Activated T-helper 1 cell treated with anti-CD3 and anti-CD28 coated beads, Interleukin-12 subunit alpha, Interleukin-12 subunit beta, Interleukin-2, Interleukin-4 antibody, amounts not matched to agents 30 ng/mL and 10 ng/mL and 1 ng/mL, durations not matched to agents 14 hours and 24 hours and 36 hours (primary cell): ENCODE results near the gene PDGFD. TPM values are rescaled to one million over a fixed set of nuclear protein-coding genes. Genes with fewer than 3 reads are reported as not detected.
A peak's percentile ranks its signal among the peaks of the same experiment; 100 is the strongest.

Experiments
- DNase-seq: peaks from one replicate; pipeline ENCODE4 v3.0.0; 2021; ENCODE audit warnings: low spot score
- H3K27ac Mint-ChIP-seq: one replicate; pipeline ENCODE4 v1.8.0; 2021; ENCODE audit warnings: mild to moderate bottlenecking, mixed read lengths
- H3K27me3 Mint-ChIP-seq: one replicate; pipeline ENCODE4 v1.8.0; 2022; ENCODE audit warnings: mild to moderate bottlenecking, moderate library complexity, mixed read lengths; ENCODE audit not compliant: insufficient read depth
- H3K36me3 Mint-ChIP-seq: one replicate; pipeline ENCODE4 v1.8.0; 2021; ENCODE audit warnings: low read depth, mixed read lengths
- H3K4me1 Mint-ChIP-seq: one replicate; pipeline ENCODE4 v1.8.0; 2021; ENCODE audit warnings: low read depth, mixed read lengths
- H3K4me3 Mint-ChIP-seq: one replicate; pipeline ENCODE4 v1.8.0; 2021; ENCODE audit warnings: mild to moderate bottlenecking, moderate library complexity, mixed read lengths
- H3K9me3 Mint-ChIP-seq: one replicate; pipeline ENCODE4 v1.8.0; 2021; ENCODE audit warnings: mixed read lengths
- intact Hi-C: fragments of 100-400 bp; cut with micrococcal nuclease; formaldehyde crosslinking; loops from one replicate; pipeline ENCODE4 v1.15.1; 2024
- total RNA-seq: library from RNA; stranded (reverse); gene quantifications from 2 replicates; pipeline ENCODE4 v1.2.3, GENCODE V29; 2022

The PDGFD gene
- total RNA-seq, 1 donor from 2014 or later = not detected

- H3K36me3 Mint-ChIP-seq = no peaks in the 10 kb centered on the region
- no peak overlapping the region for H3K27ac Mint-ChIP-seq
- intact Hi-C loops = no loop called here
- DNase-seq = no peak
- H3K4me3 Mint-ChIP-seq = no peak overlapping the region
- peaks cover 9% of the 10 kb centered on the region for H3K4me1 Mint-ChIP-seq
- H3K27me3 Mint-ChIP-seq = no peaks in the 10 kb centered on the region
- no peaks in the 10 kb centered on the region for H3K9me3 Mint-ChIP-seq
Measured at GRCh38 chr11:103963648-103964047, 200.3 kb downstream of the PDGFD start.

- Mint-ChIP-seq H3K27ac (no peak overlapping the region), H3K4me3 (no peak overlapping the region), H3K9me3 (peaks cover 3% of the 10 kb centered on the region), H3K27me3 (no peaks in the 10 kb centered on the region), H3K4me1 (peaks cover 9% of the 10 kb centered on the region), H3K36me3 (no peaks in the 10 kb centered on the region)
- intact Hi-C loops = no loop called here
- DNase-seq = no peak
Measured at GRCh38 chr11:103961010-103961409, 202.9 kb downstream of the PDGFD start.

- no peaks in the 10 kb centered on the region for H3K36me3 Mint-ChIP-seq
- peaks cover 9% of the 10 kb centered on the region for H3K4me1 Mint-ChIP-seq
- no peak for DNase-seq
- H3K9me3 Mint-ChIP-seq = peaks cover 3% of the 10 kb centered on the region
- H3K27me3 Mint-ChIP-seq = no peaks in the 10 kb centered on the region
- H3K4me3 Mint-ChIP-seq = no peak overlapping the region
- H3K27ac Mint-ChIP-seq = no peak overlapping the region
- intact Hi-C loops = no loop called here
Measured at GRCh38 chr11:103960108-103960507, 203.8 kb downstream of the PDGFD start.

- DNase-seq = no peak
- intact Hi-C loops = no loop called here
- Mint-ChIP-seq H3K36me3 (no peaks in the 10 kb centered on the region), H3K27ac (peak overlapping the region; percentile 14), H3K4me3 (no peak overlapping the region), H3K4me1 (peaks cover 9% of the 10 kb centered on the region), H3K27me3 (no peaks in the 10 kb centered on the region), H3K9me3 (peaks cover 3% of the 10 kb centered on the region)
Measured at GRCh38 chr11:103959279-103959942, 204.5 kb downstream of the PDGFD start.

DNA sequence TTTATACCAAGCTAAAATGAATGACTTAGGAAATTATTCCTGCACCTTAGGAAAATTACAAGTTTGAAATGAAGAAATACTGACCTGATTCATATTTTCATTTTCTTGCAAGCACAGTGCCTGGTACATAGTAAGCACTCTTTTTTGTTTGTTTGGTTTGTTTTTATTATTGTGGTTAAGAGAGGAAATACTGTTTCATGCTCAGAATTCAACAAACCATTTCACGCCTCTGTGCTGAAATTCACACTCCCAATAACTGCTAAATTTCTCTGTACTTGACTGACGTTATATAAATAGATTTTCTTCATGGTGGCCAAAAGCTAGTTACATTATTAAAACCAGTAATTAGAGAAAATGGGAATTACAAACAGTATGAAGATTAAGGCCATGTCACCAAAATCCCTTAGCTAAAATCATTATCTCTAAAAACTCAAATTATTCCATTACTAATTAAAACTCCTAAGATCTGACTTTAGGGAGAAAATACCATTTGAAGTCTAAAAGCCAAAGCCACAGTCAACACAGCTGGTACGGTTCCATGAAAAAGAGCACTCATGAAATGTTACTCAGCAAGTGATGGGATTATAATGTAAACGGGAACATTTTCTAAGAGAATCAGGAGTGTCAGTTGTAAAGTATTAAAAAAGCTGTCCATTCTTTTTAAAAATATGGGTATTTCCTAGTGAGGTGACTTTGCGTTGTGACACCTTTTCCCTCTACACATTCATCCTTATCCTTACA lies 205.3 kb downstream of the PDGFD start:
- no peaks in the 10 kb centered on the region for H3K36me3 Mint-ChIP-seq
- intact Hi-C loops = no loop called here

DNA sequence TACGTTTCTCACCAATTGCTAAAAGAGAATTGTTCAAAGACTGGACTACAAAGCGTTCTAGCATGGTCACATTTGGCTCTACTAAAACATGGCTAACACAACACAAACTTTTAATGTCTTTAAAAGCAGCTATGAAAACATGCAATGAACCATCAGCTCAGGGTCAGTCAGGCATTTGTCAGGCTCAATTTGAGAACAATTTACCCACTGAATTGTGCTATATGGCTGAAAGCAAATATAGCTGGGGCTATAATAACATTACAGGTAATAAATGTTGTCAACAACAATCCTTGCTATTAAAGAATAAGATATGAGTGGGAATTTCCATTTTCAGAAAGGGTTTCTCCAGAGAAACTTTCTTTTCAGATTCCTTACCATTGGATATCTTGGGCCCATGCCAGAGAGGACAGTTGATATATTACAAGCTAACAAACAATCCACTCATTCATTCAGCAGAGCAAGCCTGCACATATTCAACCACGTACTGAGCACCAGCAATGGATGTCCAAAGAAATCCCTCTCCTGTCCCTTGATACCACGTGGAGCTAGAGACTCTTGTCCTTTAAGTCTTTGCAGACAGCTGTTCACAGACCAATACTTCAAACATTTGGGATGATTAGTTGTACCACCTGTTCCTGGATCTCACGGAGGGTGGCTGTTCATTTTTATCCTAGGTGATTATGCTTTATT lies 210.0 kb downstream of the PDGFD start:
- Mint-ChIP-seq H3K36me3 (no peaks in the 10 kb centered on the region), H3K4me1 (peaks cover 2% of the 10 kb centered on the region), H3K27ac (no peak overlapping the region), H3K4me3 (no peak overlapping the region), H3K27me3 (no peaks in the 10 kb centered on the region), H3K9me3 (peaks cover 3% of the 10 kb centered on the region)
- no peak for DNase-seq
- intact Hi-C loops = no loop called here

More for the DNA sequence above, 205.3 kb downstream of the PDGFD start:
- Mint-ChIP-seq H3K27me3 (no peaks in the 10 kb centered on the region), H3K27ac (no peak overlapping the region), H3K4me1 (peaks cover 9% of the 10 kb centered on the region), H3K9me3 (peaks cover 3% of the 10 kb centered on the region), H3K4me3 (no peak overlapping the region)
- DNase-seq = no peak

DNA sequence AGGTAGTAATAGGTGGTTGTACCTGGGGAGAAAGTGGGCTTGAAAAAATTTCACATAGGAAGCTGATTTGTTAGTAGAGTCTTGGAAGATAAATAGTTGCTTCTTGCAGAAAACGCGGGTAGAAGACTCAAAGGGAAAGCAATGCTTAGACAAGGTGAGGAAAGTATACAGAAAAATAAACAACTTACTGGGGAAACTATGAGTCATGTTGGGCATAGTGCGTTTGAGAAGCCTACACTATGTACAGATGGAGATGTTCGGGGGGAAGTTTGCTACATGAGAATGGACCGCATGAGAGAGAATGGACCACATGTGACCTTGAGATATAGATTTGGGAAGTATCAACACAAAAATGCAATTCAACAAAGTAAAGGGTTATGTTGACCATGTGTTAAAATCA lies 214.2 kb downstream of the PDGFD start:
- Mint-ChIP-seq H3K4me3 (no peak overlapping the region), H3K36me3 (no peaks in the 10 kb centered on the region), H3K27me3 (peaks cover 2% of the 10 kb centered on the region), H3K27ac (no peak overlapping the region), H3K4me1 (no peaks in the 10 kb centered on the region), H3K9me3 (no peaks in the 10 kb centered on the region)
- DNase-seq = no peak
- intact Hi-C loops = no loop called here

GRCh38 chr11:103948187-103948763 lies 215.7 kb downstream of the PDGFD start:
- DNase-seq = no peak
- H3K36me3 Mint-ChIP-seq = no peaks in the 10 kb centered on the region
- H3K9me3 Mint-ChIP-seq = no peaks in the 10 kb centered on the region
- H3K27me3 Mint-ChIP-seq = peaks cover 2% of the 10 kb centered on the region
- intact Hi-C loops = no loop called here
- no peak overlapping the region for H3K27ac Mint-ChIP-seq
- H3K4me3 Mint-ChIP-seq = no peak overlapping the region
- no peaks in the 10 kb centered on the region for H3K4me1 Mint-ChIP-seq

DNA sequence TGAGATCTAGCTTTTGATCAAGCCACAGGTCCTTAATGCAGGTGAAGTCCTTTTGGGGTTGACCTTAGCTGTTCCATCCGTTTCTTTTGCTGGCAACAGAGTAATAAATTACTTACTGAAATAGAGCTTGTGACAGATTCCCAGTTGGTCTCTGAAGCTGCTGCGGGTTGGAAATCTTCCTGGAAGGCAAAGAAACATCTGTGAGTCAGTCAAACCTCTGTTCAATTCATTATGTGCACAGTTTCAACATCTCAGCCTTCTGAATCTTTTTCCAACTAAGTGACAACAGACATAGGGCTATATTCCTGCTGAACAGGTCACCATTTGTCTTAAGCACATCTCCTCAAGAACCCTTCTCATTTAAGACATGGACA lies 216.4 kb downstream of the PDGFD start:
- no peaks in the 10 kb centered on the region for H3K4me1 Mint-ChIP-seq
- intact Hi-C loops = no loop called here
- H3K9me3 Mint-ChIP-seq = no peaks in the 10 kb centered on the region
- peaks cover 2% of the 10 kb centered on the region for H3K27me3 Mint-ChIP-seq
- no peak overlapping the region for H3K4me3 Mint-ChIP-seq
- no peak for DNase-seq
- H3K36me3 Mint-ChIP-seq = no peaks in the 10 kb centered on the region
- no peak overlapping the region for H3K27ac Mint-ChIP-seq

DNA sequence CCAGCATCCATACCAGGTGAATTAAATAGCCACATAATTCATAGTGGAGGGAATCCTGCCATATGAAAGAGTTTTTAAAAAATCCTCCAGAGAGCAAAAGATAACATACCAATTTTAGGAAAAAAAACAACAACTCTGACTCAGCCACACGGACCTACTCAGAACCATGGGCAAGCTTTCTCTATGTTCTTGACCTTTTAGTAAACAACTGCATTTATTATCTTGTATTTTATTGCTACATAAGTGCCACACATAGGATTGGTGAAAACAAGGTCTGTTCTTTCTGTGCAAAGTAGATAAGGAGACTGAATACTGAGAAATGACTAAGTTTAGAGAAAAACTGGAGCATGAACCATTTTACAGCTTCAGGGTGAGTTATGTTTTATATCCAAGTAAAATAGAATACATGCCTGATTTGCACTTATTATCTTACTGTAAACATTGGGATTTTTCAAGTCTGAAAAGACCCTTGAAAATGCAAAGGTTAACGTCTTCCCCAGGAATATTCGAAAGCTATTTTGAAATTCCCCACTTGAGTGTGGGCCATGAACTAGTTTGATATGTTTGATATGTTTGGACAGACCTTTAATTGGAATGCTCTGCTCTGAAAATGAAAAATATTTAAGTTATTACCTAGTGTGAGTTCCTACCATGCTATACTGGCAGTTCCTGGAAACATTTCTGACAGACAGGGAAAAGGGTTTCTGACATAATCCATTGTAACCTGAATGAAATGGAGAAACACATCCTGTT lies 217.0 kb downstream of the PDGFD start:
- H3K4me3 Mint-ChIP-seq = no peak overlapping the region
- H3K27ac Mint-ChIP-seq = no peak overlapping the region
- no peak for DNase-seq
- H3K9me3 Mint-ChIP-seq = no peaks in the 10 kb centered on the region
- H3K4me1 Mint-ChIP-seq = no peaks in the 10 kb centered on the region
- intact Hi-C loops = no loop called here
- H3K27me3 Mint-ChIP-seq = peaks cover 2% of the 10 kb centered on the region
- no peaks in the 10 kb centered on the region for H3K36me3 Mint-ChIP-seq

GRCh38 chr11:103944251-103944940 lies 219.6 kb downstream of the PDGFD start:
- intact Hi-C loops = no loop called here
- H3K27ac Mint-ChIP-seq = no peak overlapping the region
- no peaks in the 10 kb centered on the region for H3K36me3 Mint-ChIP-seq
- H3K4me1 Mint-ChIP-seq = no peaks in the 10 kb centered on the region
- no peak for DNase-seq
- H3K27me3 Mint-ChIP-seq = peaks cover 2% of the 10 kb centered on the region
- H3K4me3 Mint-ChIP-seq = no peak overlapping the region
- no peaks in the 10 kb centered on the region for H3K9me3 Mint-ChIP-seq

GRCh38 chr11:103942646-103943045 lies 221.3 kb downstream of the PDGFD start:
- intact Hi-C loops = no loop called here
- peaks cover 2% of the 10 kb centered on the region for H3K27me3 Mint-ChIP-seq
- H3K4me1 Mint-ChIP-seq = no peaks in the 10 kb centered on the region
- no peak overlapping the region for H3K4me3 Mint-ChIP-seq
- H3K27ac Mint-ChIP-seq = no peak overlapping the region
- DNase-seq = no peak
- H3K36me3 Mint-ChIP-seq = no peaks in the 10 kb centered on the region
- H3K9me3 Mint-ChIP-seq = no peaks in the 10 kb centered on the region
